Activated T-cell treated with anti-CD3 and anti-CD28 coated beads for 48 hours (primary cell): ENCODE results near the gene SUGCT.
"Not testable (repeated sequence)": the region's sequence is repeated elsewhere in the genome, so short reads cannot be mapped to it uniquely, and the experiment has no call there.

ENCODE experiments used
- DNase-seq: peaks from one replicate; pipeline ENCODE4 v3.0.0-alpha.2; 2020; ENCODE audit warnings: low read depth

The SUGCT gene

DNA sequence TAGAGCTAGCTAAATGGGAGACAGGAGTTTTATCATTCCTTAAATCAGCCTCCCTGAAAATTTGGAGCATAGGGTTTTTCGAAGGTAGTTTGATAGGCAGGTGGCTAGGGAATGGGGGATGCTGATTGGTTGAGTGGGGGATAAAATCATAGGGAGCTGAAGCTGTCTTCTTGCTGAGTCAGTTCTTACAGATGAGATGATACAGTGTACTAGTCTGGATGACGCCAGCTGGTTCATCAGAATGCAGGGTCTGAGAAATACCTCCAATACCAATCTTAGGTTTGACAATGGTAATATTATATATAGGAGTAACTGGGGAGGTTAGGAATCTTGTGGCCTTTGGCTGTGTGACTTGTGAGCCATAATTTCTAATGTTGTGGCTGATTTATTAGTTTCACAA is 271.2 kb downstream of the SUGCT start:
- DNase-seq, result no peak

GRCh38 chr7:40412323-40412722 is 277.5 kb downstream of the SUGCT start:
- DNase-seq, result no peak

- DNase-seq, result not testable (repeated sequence)
Measured at GRCh38 chr7:40414704-40415103, 279.9 kb downstream of the SUGCT start.

GRCh38 chr7:40418448-40418847 is 283.6 kb downstream of the SUGCT start:
- DNase-seq, result no peak

- DNase-seq, result no peak
Measured at GRCh38 chr7:40418983-40419382, 284.2 kb downstream of the SUGCT start.

DNA sequence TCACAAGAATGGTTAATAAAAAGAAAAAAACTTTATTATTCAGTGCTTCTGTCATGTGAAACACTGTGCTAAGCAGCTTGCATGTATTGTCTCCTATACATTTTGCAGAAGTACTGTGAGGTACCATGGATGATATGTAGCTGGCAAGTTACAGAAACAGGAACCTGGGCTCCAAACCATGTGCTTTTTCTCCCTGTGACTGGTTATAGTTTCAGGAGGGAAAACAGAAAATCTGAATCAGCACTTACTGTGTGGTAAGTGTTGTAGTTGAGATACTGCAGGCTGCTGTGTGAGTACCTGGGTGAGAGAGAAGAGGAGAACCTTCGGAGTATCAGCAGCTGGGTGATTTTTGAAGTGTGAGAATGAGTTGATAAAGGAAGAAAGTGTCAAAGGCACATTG is 285.0 kb downstream of the SUGCT start:
- DNase-seq, result no peak

DNA sequence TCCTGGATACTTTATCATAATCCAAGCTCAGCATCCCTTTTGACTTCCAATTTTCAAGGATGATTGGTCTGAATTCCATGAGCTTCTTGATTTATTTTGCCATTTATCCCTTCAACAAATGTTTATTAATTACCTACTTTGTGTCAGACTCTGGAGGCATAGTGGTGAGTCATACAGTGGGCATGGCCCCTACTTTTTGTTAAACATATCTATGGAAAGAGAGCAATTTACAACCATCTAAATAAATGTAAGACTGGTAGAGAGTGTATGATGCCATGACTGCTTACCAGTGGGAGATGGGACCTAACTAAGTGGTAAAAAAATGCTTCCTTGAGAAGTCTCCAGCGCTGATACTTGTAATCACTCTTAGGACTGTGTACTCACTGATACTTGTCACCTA is 286.6 kb downstream of the SUGCT start:
- DNase-seq, result no peak

- no peak for DNase-seq
Measured at GRCh38 chr7:40425696-40426095, 290.9 kb downstream of the SUGCT start.

DNA sequence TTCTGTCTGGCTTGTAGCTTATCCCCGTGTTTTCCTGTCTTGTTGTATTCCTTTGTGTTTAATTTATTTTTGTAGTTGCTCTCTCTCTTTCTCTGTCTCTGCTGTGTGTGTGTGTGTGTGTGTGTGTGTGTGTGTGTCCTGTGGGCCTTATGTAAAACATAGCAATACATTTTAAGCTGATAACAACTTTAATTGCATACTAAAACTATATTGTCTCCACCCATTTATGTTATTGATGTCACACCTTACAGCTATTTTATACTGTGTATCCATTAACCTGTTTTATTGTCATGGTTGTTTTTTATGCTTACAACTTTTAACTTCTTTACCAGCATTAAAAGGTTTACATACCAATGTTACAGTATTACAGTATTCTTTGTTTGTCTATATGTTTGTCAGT is 293.6 kb downstream of the SUGCT start:
- DNase-seq, result no peak

DNA sequence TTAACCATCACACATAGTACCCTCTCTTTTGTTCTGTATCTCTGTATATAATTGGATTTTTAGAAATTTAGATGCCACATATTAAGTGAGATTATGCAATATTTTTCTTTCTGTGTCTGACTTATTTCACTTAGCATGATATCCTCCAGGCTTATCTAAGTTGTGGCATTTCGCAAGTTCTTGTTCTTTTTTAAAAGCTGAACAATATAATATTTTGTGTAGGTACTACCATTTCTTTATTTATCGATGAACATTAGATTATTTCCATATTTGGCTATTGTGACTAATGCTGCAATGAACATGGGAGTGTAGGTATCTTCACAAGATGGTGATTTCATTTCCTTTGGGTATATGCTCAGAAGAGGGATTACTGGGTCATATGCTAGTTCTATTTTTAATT is 295.0 kb downstream of the SUGCT start:
- no peak for DNase-seq

- DNase-seq, result no peak
Measured at GRCh38 chr7:40432046-40432445, 297.2 kb downstream of the SUGCT start.

DNA sequence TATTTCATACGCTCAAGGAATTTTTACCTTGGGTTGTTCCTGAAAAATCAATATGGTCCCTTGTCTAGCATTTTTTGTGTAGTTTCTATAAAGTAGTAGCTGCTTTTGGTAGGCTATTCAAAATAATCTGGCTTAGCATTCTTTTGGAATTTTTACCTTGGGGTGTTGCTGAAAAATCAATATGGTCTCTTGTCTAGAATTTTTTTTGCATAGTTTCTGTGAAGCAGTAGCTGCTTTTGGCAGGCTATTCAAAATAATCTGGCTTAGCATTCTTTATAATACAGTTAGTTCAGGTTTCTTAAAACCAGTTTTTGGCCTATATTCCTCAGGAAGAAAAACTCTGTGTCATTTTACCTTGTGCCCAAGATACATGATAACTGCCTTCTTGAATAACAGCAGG is 301.9 kb downstream of the SUGCT start:
- no peak for DNase-seq

DNA sequence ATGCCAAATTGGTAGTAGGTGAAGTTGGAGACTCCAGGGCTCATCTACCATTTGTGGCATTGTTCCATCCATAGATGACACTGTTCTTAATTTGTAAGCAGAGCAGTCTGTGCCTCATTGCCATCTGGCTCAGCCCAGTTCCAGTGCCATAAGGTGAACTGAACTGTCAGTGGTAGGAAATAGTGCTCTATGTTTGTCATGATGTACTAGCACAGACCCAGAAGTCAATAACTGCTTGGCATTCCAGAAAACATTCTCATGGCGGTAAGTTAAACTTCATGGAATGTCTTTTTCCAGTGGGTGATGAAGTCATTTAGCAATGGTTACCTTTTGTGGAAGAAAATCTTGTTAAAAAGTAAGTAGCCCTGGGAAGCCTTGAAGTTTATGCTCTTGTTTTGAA is 302.7 kb downstream of the SUGCT start:
- no peak for DNase-seq

DNA sequence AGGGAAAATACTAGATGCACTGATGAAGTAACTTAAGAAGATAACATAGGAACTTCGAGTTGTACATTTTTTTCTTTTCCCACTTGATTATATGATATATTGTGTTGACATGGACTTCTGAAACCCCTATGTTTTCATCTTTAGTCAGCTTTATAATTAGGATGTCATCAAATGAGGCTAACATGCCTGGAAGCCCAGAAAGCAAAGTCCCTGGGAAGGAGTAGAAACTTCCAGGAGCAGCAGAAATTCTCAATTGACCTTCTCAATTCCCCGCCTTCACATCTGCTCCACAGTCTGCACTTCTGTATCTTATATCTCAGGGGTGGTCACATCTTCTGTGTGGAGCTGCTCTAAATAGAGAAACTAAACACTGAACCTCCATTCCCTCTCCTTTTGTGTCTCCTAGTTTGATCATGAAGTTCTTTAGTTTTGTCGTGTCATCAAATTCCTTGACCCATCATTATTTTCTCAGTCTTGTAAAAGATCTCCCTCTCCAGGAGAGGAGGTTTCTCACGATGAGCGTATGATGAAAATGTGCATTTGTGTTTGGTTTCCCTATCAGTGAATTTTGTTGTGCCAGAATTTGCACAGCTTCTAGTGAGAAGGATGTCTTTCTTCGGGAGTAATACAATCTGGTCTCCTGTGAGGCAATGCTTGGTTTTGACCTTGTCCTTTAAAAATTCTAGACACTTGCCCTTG is 303.3 kb downstream of the SUGCT start:
- DNase-seq, result no peak

DNA sequence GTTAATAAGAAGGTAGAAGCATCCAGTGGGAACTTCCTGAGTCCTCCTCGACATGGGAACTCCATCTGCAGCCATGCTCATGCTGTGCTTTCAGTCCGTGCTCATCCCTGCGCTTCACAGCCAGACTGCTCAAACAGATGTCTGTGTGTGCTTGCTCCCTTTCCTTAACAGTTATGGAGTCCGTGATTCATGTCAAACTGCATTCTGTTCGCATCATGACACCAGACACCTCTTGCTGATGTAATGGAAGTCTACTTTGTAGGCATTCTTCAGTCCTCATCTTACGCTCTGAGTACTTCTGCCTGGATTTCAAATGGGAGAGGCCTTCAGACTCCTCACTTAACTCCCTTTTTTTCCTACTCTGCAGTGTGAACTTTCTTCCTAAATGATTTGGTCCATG is 304.9 kb downstream of the SUGCT start:
- DNase-seq, result no peak

DNA sequence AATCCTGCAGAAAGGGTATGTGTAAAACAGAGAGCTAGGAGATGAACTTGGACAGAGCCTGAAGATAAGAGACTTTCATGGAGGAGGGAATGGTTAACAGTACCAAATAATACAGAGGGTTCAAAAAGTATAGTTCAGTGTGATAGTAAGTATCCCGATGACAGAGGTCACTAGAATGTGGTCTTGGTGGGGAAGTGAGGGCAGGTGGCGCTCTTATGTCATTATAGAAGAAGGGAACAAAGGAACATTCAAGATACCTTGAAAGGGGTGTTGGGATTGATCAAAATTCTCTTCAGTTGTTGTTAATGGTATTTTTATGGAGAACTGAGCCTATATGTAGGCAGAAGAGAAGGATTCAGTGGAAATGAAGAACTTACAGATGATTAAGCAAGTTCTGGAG is 312.5 kb downstream of the SUGCT start:
- DNase-seq, result no peak

GRCh38 chr7:40455485-40455884 is 320.7 kb downstream of the SUGCT start:
- DNase-seq, result no peak

GRCh38 chr7:40457776-40458480 is 323.1 kb downstream of the SUGCT start:
- no peak for DNase-seq

- no peak for DNase-seq
Measured at GRCh38 chr7:40463446-40463845, 328.6 kb downstream of the SUGCT start.

- no peak for DNase-seq
Measured at GRCh38 chr7:40468891-40469864, 334.4 kb downstream of the SUGCT start.

- DNase-seq, result no peak
Measured at GRCh38 chr7:40470091-40470592, 335.3 kb downstream of the SUGCT start.

DNA sequence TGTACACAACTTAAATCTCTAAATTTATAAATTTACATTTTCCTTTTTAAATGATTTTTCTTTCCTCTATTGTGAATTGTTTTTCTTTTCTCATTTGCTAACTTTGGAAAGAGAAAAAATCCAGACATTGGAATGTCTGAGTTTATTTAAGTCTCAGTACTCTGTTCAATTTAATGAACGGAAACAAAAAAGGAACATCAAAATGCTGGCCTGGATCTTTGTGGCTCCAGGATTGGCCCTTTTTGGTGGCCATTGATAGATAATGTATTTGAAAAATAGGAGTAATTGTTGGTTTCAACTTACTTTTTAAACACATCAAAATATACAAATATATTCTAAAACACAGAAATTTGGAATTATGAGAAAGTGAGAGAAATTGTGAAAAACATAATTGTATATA is 336.0 kb downstream of the SUGCT start:
- DNase-seq, result no peak

GRCh38 chr7:40471891-40472290 is 337.1 kb downstream of the SUGCT start:
- DNase-seq, result no peak
